B cell (primary cell): ENCODE data around the gene PFDN2. TPM values are rescaled to one million over a fixed set of nuclear protein-coding genes. Genes with fewer than 3 reads are reported as not detected.

ENCODE experiments used
- ATAC-seq: fragments of 200-7000 bp; cut with Tn5 transposase; one replicate; pipeline ENCODE4 v1.10.0; 2021; ENCODE audit warnings: low read depth, mild to moderate bottlenecking, moderate number of reproducible peaks, moderate library complexity
- CTCF ChIA-PET: fragments of 350-600 bp; sonication (Branson Sonifier 250); formaldehyde crosslinking; loops from one replicate; lab custom pipeline; 2021; ENCODE audit warnings: antibody characterized with exemption, inconsistent platforms; lab: Charles Lee
- POLR2A ChIA-PET: fragments of 350-600 bp; sonication (Branson Sonifier 250); formaldehyde crosslinking; loops from one replicate; lab custom pipeline; 2021; ENCODE audit warnings: antibody characterized with exemption; lab: Charles Lee
- DNase-seq: peaks from one replicate; pipeline ENCODE4 v3.0.0; 2013
- H2AFZ ChIP-seq: 2 replicates; pipeline ENCODE4 v1.6.1; 2012; ENCODE audit warnings: mild to moderate bottlenecking, low read depth, low read length; ENCODE audit not compliant: insufficient read depth, poor library complexity, severe bottlenecking
- H3K27ac ChIP-seq, 2 donors: 1 replicate in 1 of 2; 2 replicates in 1 of 2; pipeline ENCODE4 v1.5.1; 2012 to 2013; ENCODE audit warnings: low read length in 2 of 2, mild to moderate bottlenecking in 2 of 2, moderate library complexity in 1 of 2
- H3K27me3 ChIP-seq, 4 experiments: fragments of 200-600 bp in 1 of 4; sonication (generic) in 1 of 4; replicated peaks in 1 of 4; 1 replicate in 2 of 4; 2 replicates in 2 of 4; pipeline versions ENCODE4 v1.6.1 to v1.7.0; 2013 to 2016; ENCODE audit warnings: low read length in 3 of 4, mild to moderate bottlenecking in 2 of 4, mixed read lengths in 1 of 4, moderate library complexity in 1 of 4; ENCODE audit not compliant: insufficient read depth in 4 of 4, control insufficient read depth in 3 of 4; ENCODE audit errors: control extremely low read depth in 1 of 4
- H3K36me3 ChIP-seq, 2 experiments: replicated peaks in 1 of 2; 1 replicate in 1 of 2; 2 replicates in 1 of 2; pipeline versions ENCODE4 v1.6.1 to v1.7.1; 2013; ENCODE audit warnings: low read length in 1 of 2; ENCODE audit not compliant: insufficient read depth in 2 of 2, control insufficient read depth in 1 of 2; ENCODE audit errors: control extremely low read depth in 1 of 2, extremely low read depth in 1 of 2
- H3K4me1 ChIP-seq, 2 donors: fragments of 200-600 bp in 1 of 2; sonication (generic) in 1 of 2; 1 replicate in 1 of 2; 2 replicates in 1 of 2; pipeline versions ENCODE4 v1.5.1 to v1.6.1; 2013 to 2017; ENCODE audit warnings: low read length in 2 of 2; ENCODE audit not compliant: control insufficient read depth in 2 of 2, insufficient read depth in 2 of 2
- H3K4me2 ChIP-seq: replicated peaks from 2 replicates; pipeline ENCODE3; 2012; ENCODE audit warnings: mild to moderate bottlenecking, low read depth, low read length; ENCODE audit not compliant: poor library complexity, severe bottlenecking
- H3K4me3 ChIP-seq, 5 experiments: fragments of 200-600 bp in 1 of 5; sonication (generic) in 1 of 5; 1 replicate in 3 of 5; 2 replicates in 2 of 5; pipeline versions ENCODE4 v1.5.1 to v1.7.0; 2011 to 2016; ENCODE audit warnings: low read length in 4 of 5, mild to moderate bottlenecking in 4 of 5, low read depth in 2 of 5, control low read depth in 1 of 5, moderate library complexity in 1 of 5; ENCODE audit not compliant: insufficient read depth in 1 of 5; ENCODE audit errors: control extremely low read depth in 1 of 5, extremely low read depth in 1 of 5
- H3K79me2 ChIP-seq: fragments of 200-600 bp; sonication (generic); one replicate; pipeline ENCODE4 v1.6.0; 2016; ENCODE audit warnings: low read length; ENCODE audit not compliant: control insufficient read depth, insufficient read depth
- H3K9ac ChIP-seq: fragments of 200-600 bp; sonication (generic); 2 replicates; pipeline ENCODE4 v1.6.1; 2017; ENCODE audit warnings: mild to moderate bottlenecking, low read length, moderate library complexity
- H3K9me3 ChIP-seq, 3 donors: one replicate each; pipeline versions ENCODE4 v1.6.1 to v1.7.1; 2013; ENCODE audit warnings: low read length in 2 of 3; ENCODE audit not compliant: control insufficient read depth in 2 of 3, insufficient read depth in 1 of 3; ENCODE audit errors: control extremely low read depth in 1 of 3
- H4K20me1 ChIP-seq: 2 replicates; pipeline ENCODE4 v1.6.0; 2012; ENCODE audit warnings: mild to moderate bottlenecking, low read length; ENCODE audit not compliant: insufficient read depth, control insufficient read depth, poor library complexity, severe bottlenecking
- H3K27ac Mint-ChIP-seq: one replicate; pipeline ENCODE4 v1.8.0; 2021; ENCODE audit warnings: mixed read lengths
- H3K27me3 Mint-ChIP-seq: one replicate; pipeline ENCODE4 v1.8.0; 2021; ENCODE audit warnings: mixed read lengths
- H3K4me1 Mint-ChIP-seq: one replicate; pipeline ENCODE4 v1.8.0; 2021; ENCODE audit warnings: mixed read lengths
- H3K4me3 Mint-ChIP-seq: one replicate; pipeline ENCODE4 v1.8.0; 2021; ENCODE audit warnings: mixed read lengths
- H3K9me3 Mint-ChIP-seq: one replicate; pipeline ENCODE4 v1.8.0; 2022; ENCODE audit warnings: mixed read lengths; ENCODE audit not compliant: insufficient read depth
- CTCF ChIP-seq: fragments of 200-600 bp; IDR thresholded peaks from one replicate; pipeline ENCODE4 v1.8.0; 2022; ENCODE audit warnings: antibody characterized with exemption, mild to moderate bottlenecking
- EZH2 ChIP-seq: IDR thresholded peaks from 2 replicates; pipeline ENCODE4 v1.6.1; 2012; ENCODE audit warnings: borderline replicate concordance, low read depth, mild to moderate bottlenecking, moderate library complexity, low read length; ENCODE audit not compliant: insufficient read depth, poor library complexity, severe bottlenecking
- WGBS: methylation state at CpG from one replicate; pipeline ENCODE4 v1.1.5; 2013; ENCODE audit warnings: missing lambda C conversion rate; ENCODE audit not compliant: insufficient coverage; 5-methylcytosine and 5-hydroxymethylcytosine counted together
- intact Hi-C: fragments of 100-400 bp; cut with micrococcal nuclease; formaldehyde crosslinking; loops from one replicate; pipeline ENCODE4 v1.10.0; 2022
- polyA plus RNA-seq: library from polyadenylated mRNA; depleted of rRNA; stranded (reverse); fragments of >200 nt; gene quantifications from 2 replicates; pipeline ENCODE4 v1.2.3, GENCODE V29; 2012
- total RNA-seq, 2 donors: library from RNA; stranded (reverse); fragments of 120-200 nt in 1 of 2; gene quantifications; 1 replicate in 1 of 2; 2 replicates in 1 of 2; pipeline versions ENCODE4 v1.2.3 to v1.2.4, GENCODE V29; 2013 to 2022

Gene PFDN2
- total and polyA plus RNA-seq, 2 donors (not counting 1 experiment from before 2014, with no cell fraction given): 29.9 to 43.2 TPM

- Mint-ChIP-seq H3K27me3 (no peaks in the 10 kb centered on the region), H3K9me3 (no peaks in the 10 kb centered on the region), H3K4me3 (no peak overlapping the region), H3K4me1 (peaks cover 39% of the 10 kb centered on the region), H3K27ac (no peak overlapping the region)
- Histone ChIP-seq H3K4me1 (peaks cover 16 to 31% of the 10 kb centered on the region in 2 donors), H2AFZ (no peak overlapping the region), H3K4me2 (no peak overlapping the region), H3K36me3 (peaks cover 0 to 24% of the 10 kb centered on the region in 2 experiments), H3K79me2 (peaks cover 3% of the 10 kb centered on the region), H4K20me1 (peaks cover 5% of the 10 kb centered on the region), H3K4me3 (no peak overlapping the region), H3K9me3 (no peaks in the 10 kb centered on the region), H3K9ac (no peak overlapping the region), H3K27ac (no peak overlapping the region), H3K27me3 (no peaks in the 10 kb centered on the region)
- DNase-seq (no peak), ATAC-seq (no peak)
- intact Hi-C loops: no loop called here
- ChIA-PET POLR2A (no interaction called here), CTCF (interaction anchor here (1.2 to 8.7 kb wide), 3 partner anchors 30 to 104 kb away, joined by 3 to 142 read pairs (median 137); partner anchors contain the start of genes ARHGAP30 and PPOX)
- WGBS: no CpG with 5 or more reads among the region's 2 CpGs
- TF ChIP-seq EZH2 (no peak), CTCF (no peak)
Observed at GRCh38 chr1:161100556-161100955, 17.3 kb downstream of the PFDN2 start.

GRCh38 chr1:161099090-161099802 is 18.6 kb downstream of the PFDN2 start:
- Histone ChIP-seq H3K9ac (no peak overlapping the region), H3K4me3 (no peak overlapping the region), H3K79me2 (no peaks in the 10 kb centered on the region), H2AFZ (no peak overlapping the region), H4K20me1 (no peaks in the 10 kb centered on the region), H3K9me3 (no peaks in the 10 kb centered on the region), H3K27me3 (no peaks in the 10 kb centered on the region), H3K27ac (no peak overlapping the region), H3K4me1 (peaks cover 16 to 31% of the 10 kb centered on the region in 2 donors), H3K4me2 (peak overlapping the region; percentile 87), H3K36me3 (peaks cover 0 to 24% of the 10 kb centered on the region in 2 experiments)
- peak overlapping the region; percentile 94 for H3K4me3 Mint-ChIP-seq
- no peak for DNase-seq
- POLR2A ChIA-PET: interaction anchor here (0.9 to 2.8 kb wide), 7 partner anchors 17 to 109 kb away, joined by 3 to 23 read pairs (median 5); partner anchors contain the start of genes ARHGAP30, F11R, NIT1 and PFDN2
- peaks cover 36% of the 10 kb centered on the region for H3K4me1 Mint-ChIP-seq
- TF ChIP-seq CTCF: no peak
- no peak for TF ChIP-seq EZH2
- CTCF ChIA-PET: interaction anchor here (1.2 to 8.7 kb wide), 8 partner anchors 28 to 103 kb away, joined by 4 to 142 read pairs (median 33); partner anchors contain the start of genes ARHGAP30, F11R, TSTD1 and USF1
- WGBS: 99% methylated on average over 8 of the region's 9 CpGs
- intact Hi-C loops: loop anchor here (5.0 to 10.0 kb wide), 2 partner anchors 77 to 286 kb away; partner anchors contain the start of gene F11R
- peak overlapping the region; percentile 90 for H3K27ac Mint-ChIP-seq
- ATAC-seq: no peak
- H3K27me3 Mint-ChIP-seq: no peaks in the 10 kb centered on the region
- no peaks in the 10 kb centered on the region for H3K9me3 Mint-ChIP-seq
